T-cell (primary cell): ENCODE measurements around the gene PPARA. TPM values are rescaled to one million over a fixed set of nuclear protein-coding genes. Genes with fewer than 3 reads are reported as not detected.

Source experiments
- ATAC-seq, 4 experiments: fragments of 200-7000 bp in 3 of 4; fragments of 150-1000 bp in 1 of 4; cut with Tn5 transposase; replicated peaks in 1 of 4; 1 replicate in 3 of 4; 2 replicates in 1 of 4; pipeline ENCODE4 v1.10.0; 2021; ENCODE audit warnings: moderate library complexity in 3 of 4, mild to moderate bottlenecking in 2 of 4, moderate number of reproducible peaks in 1 of 4
- CTCF ChIA-PET, 2 donors: fragments of 300-600 bp; sonication (Branson Sonifier 250); formaldehyde crosslinking; loops; one replicate each; lab custom pipeline; 2022; ENCODE audit warnings: antibody characterized with exemption in 2 of 2; lab: Charles Lee
- POLR2A ChIA-PET, 2 donors: fragments of 300-600 bp; sonication (Branson Sonifier 250); formaldehyde crosslinking; loops; one replicate each; lab custom pipeline; 2022; ENCODE audit warnings: antibody characterized with exemption in 2 of 2; lab: Charles Lee
- DNase-seq, 35 experiments: peaks; one replicate each; pipeline versions ENCODE4 v3.0.0 to v3.0.0-alpha.2; 2013 to 2023
- H3K27ac ChIP-seq: one replicate; pipeline ENCODE4 v1.5.1; 2013; ENCODE audit warnings: low read length
- H3K27me3 ChIP-seq, 2 experiments: replicated peaks in 1 of 2; 1 replicate in 1 of 2; 2 replicates in 1 of 2; pipeline versions ENCODE4 v1.6.1 to v1.7.0; 2013; ENCODE audit warnings: low read length in 1 of 2, mixed read lengths in 1 of 2; ENCODE audit not compliant: control insufficient read depth in 2 of 2, insufficient read depth in 2 of 2; ENCODE audit errors: extremely low read depth in 1 of 2
- H3K36me3 ChIP-seq, 2 donors: 1 replicate in 1 of 2; 2 replicates in 1 of 2; pipeline versions ENCODE4 v1.6.1 to v1.7.0; 2013; ENCODE audit warnings: low read length in 1 of 2; ENCODE audit not compliant: control insufficient read depth in 2 of 2, insufficient read depth in 1 of 2; ENCODE audit errors: extremely low read depth in 1 of 2
- H3K4me1 ChIP-seq, 2 experiments: 1 replicate in 1 of 2; 2 replicates in 1 of 2; pipeline versions ENCODE4 v1.6.1 to v1.7.0; 2013; ENCODE audit warnings: low read length in 2 of 2, mixed read lengths in 1 of 2; ENCODE audit not compliant: insufficient read depth in 2 of 2, control insufficient read depth in 1 of 2; ENCODE audit errors: extremely low read depth in 1 of 2
- H3K4me3 ChIP-seq, 2 donors: 1 replicate in 1 of 2; 2 replicates in 1 of 2; pipeline versions ENCODE4 v1.5.1 to v1.7.0; 2013; ENCODE audit warnings: mild to moderate bottlenecking in 2 of 2, low read length in 1 of 2, moderate library complexity in 1 of 2; ENCODE audit not compliant: control insufficient read depth in 1 of 2; ENCODE audit errors: extremely low read depth in 1 of 2
- H3K9me3 ChIP-seq: 2 replicates; pipeline ENCODE4 v1.7.0; 2013
- H3K27ac Mint-ChIP-seq, 2 donors: one replicate each; pipeline ENCODE4 v1.8.0; 2020 to 2021; ENCODE audit warnings: mild to moderate bottlenecking in 2 of 2, mixed read lengths in 2 of 2
- H3K27me3 Mint-ChIP-seq, 2 donors: one replicate each; pipeline ENCODE4 v1.8.0; 2021 to 2022; ENCODE audit warnings: mixed read lengths in 2 of 2
- H3K36me3 Mint-ChIP-seq: one replicate; pipeline ENCODE4 v1.8.0; 2021; ENCODE audit warnings: mixed read lengths
- H3K4me1 Mint-ChIP-seq, 3 donors: one replicate each; pipeline ENCODE4 v1.8.0; 2020 to 2022; ENCODE audit warnings: mixed read lengths in 3 of 3, mild to moderate bottlenecking in 1 of 3
- H3K4me3 Mint-ChIP-seq, 3 donors: one replicate each; pipeline ENCODE4 v1.8.0; 2020 to 2022; ENCODE audit warnings: mild to moderate bottlenecking in 3 of 3, mixed read lengths in 3 of 3, moderate library complexity in 3 of 3
- H3K9me3 Mint-ChIP-seq, 3 donors: one replicate each; pipeline ENCODE4 v1.8.0; 2020 to 2022; ENCODE audit warnings: mixed read lengths in 3 of 3
- WGBS: methylation state at CpG from one replicate; pipeline ENCODE4 v1.1.5; 2013; ENCODE audit warnings: missing lambda C conversion rate; ENCODE audit not compliant: insufficient coverage; 5-methylcytosine and 5-hydroxymethylcytosine counted together
- total RNA-seq, 35 experiments: library from RNA in 6 of 35; stranded (reverse) in 6 of 35; fragments of 120-200 nt in 1 of 35; gene quantifications; one replicate each; pipeline versions ENCODE4 v1.2.1 to v1.2.4 and lab custom pipeline; 2013 to 2026

PPARA gene
- total RNA-seq, 5 donors from 2014 or later (not counting 1 experiment from before 2014, with no cell fraction given): 11.0 to 22.2 (median 19.6) TPM

- H3K27ac ChIP-seq: no peak overlapping the region
- CTCF ChIA-PET: no interaction called here
- peaks cover 0 to 4% of the 10 kb centered on the region in 2 donors for H3K36me3 ChIP-seq
- no peaks in the 10 kb centered on the region for H3K4me1 ChIP-seq
- 91% methylated on average over 10 of the region's 13 CpGs for WGBS
- POLR2A ChIA-PET: no interaction called here
- H3K27me3 ChIP-seq: no peaks in the 10 kb centered on the region
- Mint-ChIP-seq H3K4me3 (no peak overlapping the region), H3K9me3 (no peaks in the 10 kb centered on the region), H3K36me3 (peaks cover 17% of the 10 kb centered on the region), H3K27ac (no peak overlapping the region), H3K27me3 (no peaks in the 10 kb centered on the region), H3K4me1 (no peaks in the 10 kb centered on the region)
- DNase-seq (no peak), ATAC-seq (no peak)
- H3K4me3 ChIP-seq: no peak overlapping the region
- no peaks in the 10 kb centered on the region for H3K9me3 ChIP-seq
Observed at GRCh38 chr22:46230262-46230901, 80.1 kb downstream of the PPARA start.

- 75% methylated on average over 8 of the region's 9 CpGs for WGBS
- Histone ChIP-seq H3K27ac (no peak overlapping the region), H3K9me3 (no peaks in the 10 kb centered on the region), H3K36me3 (peaks cover 0 to 8% of the 10 kb centered on the region in 2 donors), H3K4me1 (no peaks in the 10 kb centered on the region), H3K4me3 (no peak overlapping the region), H3K27me3 (no peaks in the 10 kb centered on the region)
- ChIA-PET POLR2A (no interaction called here), CTCF (no interaction called here)
- DNase-seq (no peak), ATAC-seq (no peak)
- peaks cover 29% of the 10 kb centered on the region for H3K36me3 Mint-ChIP-seq
- H3K27ac Mint-ChIP-seq: no peak overlapping the region
- no peak overlapping the region for H3K4me3 Mint-ChIP-seq
- peaks cover 0 to 1% (median 0%) of the 10 kb centered on the region in 3 donors for H3K4me1 Mint-ChIP-seq
- H3K27me3 Mint-ChIP-seq: no peaks in the 10 kb centered on the region
- no peaks in the 10 kb centered on the region for H3K9me3 Mint-ChIP-seq
Observed at GRCh38 chr22:46233231-46233630, 82.9 kb downstream of the PPARA start.

DNA sequence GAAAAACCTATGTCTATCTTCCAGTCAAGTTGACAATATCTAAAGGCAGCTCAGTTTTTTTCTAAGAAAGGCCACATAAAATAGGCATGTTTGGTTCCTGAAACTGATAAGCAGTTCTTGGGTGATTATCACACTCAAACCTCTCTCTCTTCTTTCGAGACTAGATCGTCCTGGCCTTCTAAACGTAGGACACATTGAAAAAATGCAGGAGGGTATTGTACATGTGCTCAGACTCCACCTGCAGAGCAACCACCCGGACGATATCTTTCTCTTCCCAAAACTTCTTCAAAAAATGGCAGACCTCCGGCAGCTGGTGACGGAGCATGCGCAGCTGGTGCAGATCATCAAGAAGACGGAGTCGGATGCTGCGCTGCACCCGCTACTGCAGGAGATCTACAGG lies 84.6 kb downstream of the PPARA start:
- Histone ChIP-seq H3K4me3 (no peak overlapping the region), H3K4me1 (peaks cover 7 to 11% of the 10 kb centered on the region in 2 experiments), H3K9me3 (no peaks in the 10 kb centered on the region), H3K36me3 (peaks cover 0 to 8% of the 10 kb centered on the region in 2 donors), H3K27me3 (no peaks in the 10 kb centered on the region), H3K27ac (no peak overlapping the region)
- Mint-ChIP-seq H3K9me3 (no peaks in the 10 kb centered on the region), H3K4me1 (peaks cover 6 to 11% (median 11%) of the 10 kb centered on the region in 3 donors), H3K4me3 (no peak overlapping the region), H3K27ac (no peak overlapping the region), H3K36me3 (peaks cover 30% of the 10 kb centered on the region), H3K27me3 (no peaks in the 10 kb centered on the region)
- POLR2A ChIA-PET: no interaction called here
- CTCF ChIA-PET: no interaction called here
- 98% methylated on average over 9 of the region's 12 CpGs for WGBS
- ATAC-seq: no peak
- DNase-seq: no peak

GRCh38 chr22:46237453-46238124 lies 87.3 kb downstream of the PPARA start:
- Mint-ChIP-seq H3K27ac (peak overlapping the region in 1 of 2 donors; percentile 50), H3K36me3 (peaks cover 24% of the 10 kb centered on the region), H3K9me3 (no peaks in the 10 kb centered on the region), H3K27me3 (no peaks in the 10 kb centered on the region), H3K4me3 (no peak overlapping the region), H3K4me1 (peaks cover 12 to 22% (median 22%) of the 10 kb centered on the region in 3 donors)
- no peak overlapping the region for H3K4me3 ChIP-seq
- no peaks in the 10 kb centered on the region for H3K27me3 ChIP-seq
- peaks cover 0 to 8% of the 10 kb centered on the region in 2 donors for H3K36me3 ChIP-seq
- H3K27ac ChIP-seq: no peak overlapping the region
- H3K9me3 ChIP-seq: no peaks in the 10 kb centered on the region
- 92% methylated on average over 9 of the region's 12 CpGs for WGBS
- H3K4me1 ChIP-seq: peaks cover 14 to 22% of the 10 kb centered on the region in 2 experiments
- DNase-seq (no peak), ATAC-seq (no peak)
- CTCF ChIA-PET: no interaction called here
- POLR2A ChIA-PET: no interaction called here

DNA sequence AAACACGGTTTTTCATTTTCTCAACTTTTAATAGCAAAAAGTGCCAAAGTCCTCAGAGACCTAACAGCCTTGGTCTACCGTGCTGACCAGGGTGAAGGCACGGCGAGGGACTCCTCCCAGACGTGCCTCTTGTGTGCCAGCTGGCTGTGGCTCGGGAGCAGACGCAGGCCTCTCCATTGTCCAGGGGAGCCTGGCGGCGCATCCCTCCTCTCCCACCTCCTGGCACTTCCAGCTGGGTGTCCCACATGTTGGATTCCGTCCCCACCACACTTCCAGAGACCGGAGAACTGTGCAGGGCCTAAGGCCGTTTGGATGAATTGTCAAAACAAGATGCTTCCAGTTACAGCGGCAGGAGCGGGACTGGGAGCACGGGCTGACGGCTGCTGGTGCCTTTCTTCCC lies 88.2 kb downstream of the PPARA start:
- Mint-ChIP-seq H3K4me1 (peaks cover 12 to 22% (median 22%) of the 10 kb centered on the region in 3 donors), H3K9me3 (no peaks in the 10 kb centered on the region), H3K36me3 (peaks cover 27% of the 10 kb centered on the region), H3K27me3 (no peaks in the 10 kb centered on the region), H3K27ac (no peak overlapping the region), H3K4me3 (no peak overlapping the region)
- Histone ChIP-seq H3K4me3 (no peak overlapping the region), H3K9me3 (no peaks in the 10 kb centered on the region), H3K4me1 (peaks cover 14 to 22% of the 10 kb centered on the region in 2 experiments), H3K27ac (no peak overlapping the region), H3K36me3 (peaks cover 0 to 12% of the 10 kb centered on the region in 2 donors), H3K27me3 (no peaks in the 10 kb centered on the region)
- CTCF ChIA-PET: no interaction called here
- POLR2A ChIA-PET: no interaction called here
- WGBS: 98% methylated on average over 16 of the region's 16 CpGs
- ATAC-seq: no peak
- no peak for DNase-seq

- peaks cover 0 to 19% of the 10 kb centered on the region in 2 donors for H3K36me3 ChIP-seq
- H3K4me3 ChIP-seq: peak overlapping the region in 1 of 2 donors; percentile 12
- POLR2A ChIA-PET: no interaction called here
- H3K9me3 Mint-ChIP-seq: no peaks in the 10 kb centered on the region
- peak overlapping the region; percentile 79 to 92 for H3K27ac Mint-ChIP-seq
- H3K27ac ChIP-seq: peak overlapping the region; percentile 30
- DNase-seq (peak in 11 of 35 experiments; percentile 3 to 33 (median 17)), ATAC-seq (peak; percentile 34 to 84 (median 74))
- CTCF ChIA-PET: no interaction called here
- H3K4me1 ChIP-seq: peaks cover 14 to 22% of the 10 kb centered on the region in 2 experiments
- H3K9me3 ChIP-seq: no peaks in the 10 kb centered on the region
- H3K27me3 ChIP-seq: no peaks in the 10 kb centered on the region
- H3K27me3 Mint-ChIP-seq: no peaks in the 10 kb centered on the region
- H3K4me1 Mint-ChIP-seq: peaks cover 12 to 22% (median 22%) of the 10 kb centered on the region in 3 donors
- 15% methylated on average over 9 of the region's 20 CpGs for WGBS
- peak overlapping the region in 1 of 3 donors; percentile 61 for H3K4me3 Mint-ChIP-seq
- peaks cover 32% of the 10 kb centered on the region for H3K36me3 Mint-ChIP-seq
Observed at GRCh38 chr22:46239261-46240048, 89.1 kb downstream of the PPARA start.
